SK-N-MC (cell line): ENCODE results near the gene PFDN2.

Experiments
- DNase-seq: peaks from one replicate; pipeline ENCODE4 v3.0.0-alpha.2; 2011; ENCODE audit warnings: low read depth, low spot score
- H3K27ac ChIP-seq: fragments of 200-600 bp; sonication (generic); 2 replicates; pipeline ENCODE4 v1.5.1; 2016; ENCODE audit warnings: mixed run types
- H3K36me3 ChIP-seq: fragments of 200-600 bp; sonication (generic); 2 replicates; pipeline ENCODE4 v1.6.1; 2017; ENCODE audit warnings: antibody characterized with exemption, low read length, mixed read lengths; ENCODE audit not compliant: insufficient read depth
- H3K4me3 ChIP-seq: fragments of 200-600 bp; sonication (generic); 2 replicates; pipeline ENCODE4 v1.5.1; 2016
- H3K9ac ChIP-seq: fragments of 200-600 bp; sonication (generic); 2 replicates; pipeline ENCODE4 v1.8.0; 2017; ENCODE audit warnings: mixed run types, mixed read lengths; ENCODE audit not compliant: insufficient read length
- H3K9me3 ChIP-seq: fragments of 200-600 bp; sonication (generic); 2 replicates; pipeline ENCODE4 v1.6.1; 2017; ENCODE audit warnings: low read depth, mild to moderate bottlenecking, antibody characterized with exemption, low read length, moderate library complexity, mixed read lengths
- EZH2 ChIP-seq: fragments of 200-600 bp; sonication (generic); IDR thresholded peaks from one replicate; pipeline ENCODE4 v1.6.1; 2017; ENCODE audit warnings: antibody characterized with exemption
- FOXP2 ChIP-seq: optimal IDR thresholded peaks from 2 replicates; pipeline ENCODE3; 2011; ENCODE audit warnings: mild to moderate bottlenecking, moderate library complexity; ENCODE audit not compliant: insufficient read depth; ENCODE audit errors: extremely low read length, control extremely low read depth
- POLR2AphosphoS5 ChIP-seq: IDR thresholded peaks from 2 replicates; pipeline ENCODE4 v1.6.1; 2012; ENCODE audit warnings: mild to moderate bottlenecking, low read depth, low read length, borderline replicate concordance

PFDN2 gene

DNA sequence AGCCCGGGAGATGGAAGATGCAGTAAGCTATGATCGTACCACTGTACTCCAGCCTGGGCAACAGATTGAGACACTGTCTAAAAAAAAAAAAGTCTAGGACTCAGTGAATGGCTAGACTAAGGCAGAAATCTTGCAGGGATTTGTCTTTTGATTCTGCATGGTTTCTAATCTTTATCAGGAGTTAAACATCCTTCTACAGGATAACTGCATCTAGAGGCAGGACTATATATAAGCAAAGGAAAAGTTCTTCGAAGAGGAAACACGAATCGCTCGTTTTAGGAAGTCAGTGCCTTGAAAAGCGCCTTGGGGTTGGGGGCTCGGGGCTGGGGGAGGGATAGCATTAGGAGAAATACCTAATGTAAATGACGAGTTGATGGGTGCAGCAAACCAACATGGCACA, 35.3 kb upstream of the PFDN2 start:
- H3K27ac ChIP-seq, result peak overlapping the region; percentile 99
- H3K9ac ChIP-seq, result peak overlapping the region; percentile 100
- TF ChIP-seq FOXP2, result no peak
- TF ChIP-seq EZH2, result no peak
- no peak for TF ChIP-seq POLR2AphosphoS5
- H3K4me3 ChIP-seq, result peak overlapping the region; percentile 97
- 0 out of 2 replicates have a peak, but pooled peaks cover 3% of the 10 kb centered on the region for H3K36me3 ChIP-seq
- DNase-seq, result no peak
- H3K9me3 ChIP-seq, result no peaks in the 10 kb centered on the region

DNA sequence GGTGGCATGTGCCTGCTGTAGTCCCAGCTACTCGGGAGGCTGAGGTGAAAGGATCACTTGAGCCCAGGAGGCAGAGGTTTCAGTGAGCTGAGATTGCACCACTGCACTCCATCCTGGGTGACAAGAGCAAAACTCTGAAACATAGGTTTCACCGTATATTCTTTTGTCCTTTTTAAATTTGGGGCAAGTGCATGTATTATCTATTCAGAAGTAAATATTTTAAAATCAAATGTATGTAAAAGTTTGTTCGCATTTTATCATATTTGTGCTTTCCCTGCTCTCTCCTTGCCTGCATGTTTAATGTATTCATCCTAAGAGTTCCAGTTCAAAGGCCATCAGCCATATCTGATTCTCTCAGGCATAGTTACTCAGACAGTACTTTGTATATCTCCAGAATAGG, 28.0 kb upstream of the PFDN2 start:
- Histone ChIP-seq H3K9me3 (no peaks in the 10 kb centered on the region), H3K9ac (no peak overlapping the region), H3K4me3 (no peak overlapping the region), H3K36me3 (no peaks in the 10 kb centered on the region), H3K27ac (no peak overlapping the region)
- DNase-seq, result no peak
- TF ChIP-seq POLR2AphosphoS5, result no peak
- TF ChIP-seq EZH2, result no peak
- TF ChIP-seq FOXP2, result no peak

DNA sequence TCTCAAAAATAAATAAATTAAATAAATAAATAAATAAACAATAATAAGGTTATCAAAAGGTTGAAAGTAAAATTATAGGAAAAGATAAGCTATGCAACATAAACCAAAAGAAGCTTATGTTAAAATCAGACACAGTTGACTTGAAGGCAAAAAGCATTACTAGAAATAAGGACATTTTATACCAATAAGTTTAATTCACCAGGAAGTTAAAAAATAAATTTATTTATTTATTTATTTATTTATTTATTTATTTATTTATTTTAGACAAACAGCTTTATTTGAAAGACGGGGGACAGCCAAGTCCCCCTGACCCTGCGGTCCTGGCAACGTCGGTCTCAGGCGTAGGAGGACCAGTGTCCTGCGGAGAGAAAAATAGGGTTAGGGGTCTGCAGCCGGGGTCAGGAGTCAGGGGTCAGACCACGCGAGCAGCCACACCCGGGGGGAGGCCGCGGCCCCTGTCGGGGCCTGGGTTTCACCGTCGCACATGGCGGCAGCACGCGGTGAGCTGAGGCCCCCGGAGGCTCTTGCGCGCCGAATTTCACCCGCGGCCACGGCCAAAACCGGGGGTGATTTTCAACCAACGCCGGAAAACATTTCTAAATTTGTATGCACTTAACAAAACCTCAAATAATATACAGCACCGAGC, 23.0 kb upstream of the PFDN2 start:
- Histone ChIP-seq H3K9ac (no peak overlapping the region), H3K36me3 (no peaks in the 10 kb centered on the region), H3K9me3 (no peaks in the 10 kb centered on the region), H3K27ac (no peak overlapping the region), H3K4me3 (no peak overlapping the region)
- DNase-seq, result no peak
- TF ChIP-seq EZH2 (no peak), POLR2AphosphoS5 (no peak), FOXP2 (no peak)

DNA sequence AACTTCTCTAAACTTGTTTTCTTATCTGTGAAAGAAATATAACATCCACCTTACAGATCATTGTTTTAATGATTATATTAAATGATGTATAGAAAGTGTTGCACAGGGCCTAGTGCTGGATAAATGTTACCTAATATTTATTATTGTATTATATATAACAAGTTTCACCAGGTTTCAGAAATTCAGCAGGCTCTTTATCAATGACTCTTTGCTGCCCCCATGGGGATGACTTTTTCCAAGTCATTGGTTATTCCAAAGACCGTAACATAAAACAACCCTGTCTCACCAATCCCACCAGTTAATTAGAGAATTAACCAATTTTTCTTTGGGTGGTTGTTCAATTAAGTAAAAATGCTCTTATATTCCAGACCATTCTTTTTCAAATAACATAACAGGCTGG, 21.9 kb upstream of the PFDN2 start:
- H3K4me3 ChIP-seq, result no peak overlapping the region
- H3K36me3 ChIP-seq, result no peaks in the 10 kb centered on the region
- DNase-seq, result no peak
- no peaks in the 10 kb centered on the region for H3K9me3 ChIP-seq
- H3K9ac ChIP-seq, result no peak overlapping the region
- TF ChIP-seq FOXP2, result no peak
- TF ChIP-seq EZH2, result no peak
- TF ChIP-seq POLR2AphosphoS5, result no peak
- no peak overlapping the region for H3K27ac ChIP-seq

DNA sequence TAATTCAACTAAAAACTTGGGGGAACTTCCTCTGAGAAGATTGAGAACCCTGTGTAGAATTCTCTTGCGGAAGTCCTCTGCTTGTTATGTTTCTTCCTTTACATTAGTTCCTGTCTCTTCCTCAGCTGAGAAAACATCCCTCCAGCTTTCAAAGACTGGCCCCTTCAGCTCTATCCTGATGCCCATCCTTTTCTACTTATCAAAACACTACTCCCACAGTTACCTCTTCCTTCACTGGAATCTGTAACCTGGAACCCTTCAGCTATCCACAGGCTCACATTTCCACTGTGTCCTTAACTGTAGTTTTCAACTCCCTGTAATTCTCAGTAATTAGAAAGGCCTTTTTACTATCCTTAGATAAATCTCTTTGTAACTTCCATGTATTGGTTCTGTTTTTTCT, 20.6 kb upstream of the PFDN2 start:
- no peak overlapping the region for H3K27ac ChIP-seq
- H3K36me3 ChIP-seq, result no peaks in the 10 kb centered on the region
- DNase-seq, result no peak
- H3K9me3 ChIP-seq, result no peaks in the 10 kb centered on the region
- TF ChIP-seq EZH2 (no peak), POLR2AphosphoS5 (no peak), FOXP2 (no peak)
- H3K4me3 ChIP-seq, result no peak overlapping the region
- H3K9ac ChIP-seq, result no peak overlapping the region

DNA sequence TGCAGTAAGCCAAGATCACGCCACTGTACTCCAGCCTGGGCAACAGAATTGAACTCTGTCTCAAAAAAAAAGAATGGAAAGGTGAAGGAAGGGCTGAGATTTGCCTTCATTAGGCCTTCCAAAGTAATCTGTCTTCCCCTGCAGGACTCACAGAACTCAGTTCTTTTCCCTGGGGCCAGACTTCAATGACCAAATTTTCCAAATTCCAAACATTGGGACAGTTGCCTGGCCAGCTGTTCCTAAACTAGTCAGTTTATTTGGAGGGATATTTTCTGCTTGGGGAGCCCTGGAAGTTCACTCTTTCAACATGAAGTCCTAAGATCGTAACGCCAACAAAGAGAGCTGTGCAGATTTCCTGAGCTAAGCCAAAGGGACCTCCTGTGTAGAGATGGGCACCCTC, 20.0 kb upstream of the PFDN2 start:
- no peak for TF ChIP-seq POLR2AphosphoS5
- no peak for TF ChIP-seq EZH2
- TF ChIP-seq FOXP2, result no peak
- Histone ChIP-seq H3K27ac (no peak overlapping the region), H3K9me3 (no peaks in the 10 kb centered on the region), H3K4me3 (no peak overlapping the region), H3K36me3 (no peaks in the 10 kb centered on the region), H3K9ac (no peak overlapping the region)
- DNase-seq, result no peak

DNA sequence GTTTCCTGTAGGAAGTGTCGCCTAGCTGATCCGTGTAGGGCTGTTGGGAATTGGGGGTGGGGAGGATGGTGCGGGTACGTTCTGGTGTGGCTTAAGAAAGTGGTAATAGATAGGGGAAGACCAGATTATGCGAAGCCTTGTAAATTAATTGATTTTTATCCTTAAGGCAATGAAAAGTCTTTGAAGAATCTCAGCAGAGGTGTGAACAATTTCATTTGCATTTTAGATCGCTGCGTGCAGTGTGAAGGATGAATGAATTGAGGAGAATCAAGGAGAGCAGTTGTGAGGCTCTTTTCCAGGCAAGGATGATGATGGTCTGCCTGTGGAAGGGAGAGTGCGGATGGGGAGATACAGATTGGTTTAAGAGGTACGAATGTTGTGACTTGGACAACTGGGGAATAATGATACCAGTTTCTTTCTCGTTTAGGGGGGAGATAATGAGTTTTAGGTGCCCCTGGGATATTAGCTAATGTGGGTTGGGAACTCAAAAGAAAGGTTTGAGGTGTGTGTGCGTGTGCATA, 15.4 kb upstream of the PFDN2 start:
- TF ChIP-seq FOXP2 (no peak), POLR2AphosphoS5 (no peak), EZH2 (no peak)
- Histone ChIP-seq H3K9me3 (no peaks in the 10 kb centered on the region), H3K9ac (peak overlapping the region; percentile 92), H3K36me3 (peaks cover 15% of the 10 kb centered on the region; the same call in 1 of the 2 replicates), H3K27ac (peak overlapping the region; percentile 98), H3K4me3 (peak overlapping the region; percentile 97)
- no peak for DNase-seq

DNA sequence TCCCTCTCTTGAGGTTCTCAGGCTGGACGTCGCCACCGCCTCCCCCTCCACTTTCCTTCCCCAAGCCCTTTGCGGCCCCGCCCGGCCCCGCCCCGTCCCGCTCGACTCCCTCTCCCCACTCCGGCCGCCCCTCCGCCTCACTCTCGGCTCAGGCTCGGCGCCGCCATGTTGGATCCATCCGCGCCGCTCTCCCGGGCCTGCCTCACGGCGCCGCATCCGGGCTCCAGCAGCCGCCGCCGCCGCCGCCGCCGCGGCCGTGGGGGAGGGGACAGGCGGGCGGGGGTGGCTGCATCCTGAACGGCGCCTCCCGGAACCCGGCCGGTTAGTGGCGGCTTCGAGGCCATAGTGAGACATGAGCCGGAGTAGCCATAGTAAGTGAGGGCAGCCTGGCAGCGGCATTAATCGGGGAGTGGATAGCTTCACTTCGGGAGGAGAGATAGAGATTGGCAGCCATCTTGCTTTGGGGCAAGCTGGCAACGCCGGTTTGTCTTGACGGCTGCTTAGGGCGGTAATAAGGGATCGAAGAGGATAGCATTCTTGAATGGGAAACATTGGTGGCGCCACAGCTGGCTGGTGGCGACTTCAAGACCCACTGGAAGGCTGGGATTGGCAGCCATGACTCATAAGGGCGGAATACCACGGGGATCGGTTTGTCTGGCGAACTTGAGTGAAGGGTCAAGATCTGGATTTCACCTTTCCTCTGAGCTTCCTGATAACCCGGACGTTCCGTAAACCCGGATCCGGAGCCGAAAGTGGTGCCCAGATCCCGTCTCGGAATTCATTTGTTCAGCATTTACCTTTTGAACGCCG, 14.8 kb upstream of the PFDN2 start, which contains the start of gene DEDD:
TSS of gene DEDD (minus strand) at position 258 of the 810 bp plus-strand sequence. CDS start 8,205 bp downstream, outside the sequence.
- peak within 1 kb of the TSS; percentile 98 for H3K27ac ChIP-seq
- peak; percentile 35; the same call in 1 of the 2 replicates for TF ChIP-seq POLR2AphosphoS5
- no peak for TF ChIP-seq EZH2
- no peaks in the 10 kb centered on the region for H3K9me3 ChIP-seq
- peak within 1 kb of the TSS; percentile 92 for H3K9ac ChIP-seq
- H3K36me3 ChIP-seq, result peaks cover 22% of the 10 kb centered on the region
- peak; percentile 86 for DNase-seq
- H3K4me3 ChIP-seq, result peak within 1 kb of the TSS; percentile 97
